K562 (cell line): ENCODE data around the gene ARHGEF12. TPM values are rescaled to one million over a fixed set of nuclear protein-coding genes. Genes with fewer than 3 reads are reported as not detected.

Experiments used
- CTBP1 ChIP-seq: fragments of 450-650 bp; IDR thresholded peaks from 2 replicates; pipeline ENCODE4 v1.6.1; 2016; ENCODE audit warnings: borderline replicate concordance
- FOXP1 ChIP-seq: sonication (generic); formaldehyde crosslinking; IDR thresholded peaks from 2 replicates; pipeline ENCODE4 v1.8.0; 2022; ENCODE audit warnings: mild to moderate bottlenecking, missing genetic modification reagents
- KDM2B ChIP-seq: fragments of 250-450 bp; sonication (Bioruptor Pico); IDR thresholded peaks from 2 replicates; pipeline ENCODE4 v1.8.0; 2021; ENCODE audit warnings: mild to moderate bottlenecking, moderate library complexity
- KDM4B ChIP-seq, 2 experiments: fragments of 450-650 bp in 1 of 2; sonication (generic) in 1 of 2; IDR thresholded peaks; 2 replicates each; pipeline ENCODE4 v1.6.1; 2016 to 2017; ENCODE audit warnings: borderline replicate concordance in 2 of 2, antibody characterized with exemption in 1 of 2, low read depth in 1 of 2, mild to moderate bottlenecking in 1 of 2
- KLF6 ChIP-seq: fragments of 250-450 bp; sonication (Bioruptor Pico); IDR thresholded peaks from 2 replicates; pipeline ENCODE4 v1.4.0; 2020; ENCODE audit warnings: mild to moderate bottlenecking, moderate library complexity, borderline replicate concordance
- LCOR ChIP-seq: sonication (generic); formaldehyde crosslinking; IDR thresholded peaks from 2 replicates; pipeline ENCODE4 v1.8.0; 2022; ENCODE audit warnings: mild to moderate bottlenecking, missing genetic modification reagents
- MTA1 ChIP-seq: fragments of 450-650 bp; IDR thresholded peaks from 2 replicates; pipeline ENCODE4 v1.6.1; 2017; ENCODE audit warnings: borderline replicate concordance
- MXI1 ChIP-seq: IDR thresholded peaks from 2 replicates; pipeline ENCODE4 v1.6.1; 2011; ENCODE audit warnings: low read depth, mild to moderate bottlenecking, improper control_type of control experiment, low read length
- NR2C2 ChIP-seq, 2 experiments: fragments of 200-800 bp in 1 of 2; sonication (Bioruptor generic) in 1 of 2; sonication (generic) in 1 of 2; formaldehyde crosslinking in 1 of 2; IDR thresholded peaks; 2 replicates each; pipeline versions ENCODE4 v1.6.1 to v1.8.0; 2016 to 2022; ENCODE audit warnings: mild to moderate bottlenecking in 1 of 2, missing compliant biosample characterization in 1 of 2, missing genetic modification characterization in 1 of 2, missing genetic modification reagents in 1 of 2
- PCBP2 ChIP-seq: fragments of 200-400 bp; formaldehyde crosslinking; IDR thresholded peaks from 2 replicates; pipeline ENCODE4 v1.6.1; 2018; ENCODE audit warnings: low read length, low read depth, mild to moderate bottlenecking, moderate library complexity; ENCODE audit not compliant: poor library complexity, severe bottlenecking
- SLC30A9 ChIP-seq: fragments of 250-450 bp; sonication (Bioruptor Pico); IDR thresholded peaks from 2 replicates; pipeline ENCODE4 v1.8.0; 2022; ENCODE audit warnings: mild to moderate bottlenecking, moderate library complexity
- SMAD3 ChIP-seq: fragments of 450-650 bp; formaldehyde crosslinking; conservative IDR thresholded peaks from 2 replicates; pipeline ENCODE4 v1.4.0; 2020; ENCODE audit warnings: mild to moderate bottlenecking
- TAL1 ChIP-seq: fragments of 450-650 bp; IDR thresholded peaks from 2 replicates; pipeline ENCODE4 v1.6.1; 2016; ENCODE audit warnings: mild to moderate bottlenecking
- TCF7 ChIP-seq: sonication (generic); IDR thresholded peaks from 2 replicates; pipeline ENCODE4 v1.6.1; 2016; ENCODE audit warnings: antibody characterized with exemption, borderline replicate concordance
- TCFL5 ChIP-seq: fragments of 250-450 bp; sonication (Bioruptor Pico); conservative IDR thresholded peaks from 2 replicates; pipeline ENCODE4 v1.6.1; 2021; ENCODE audit warnings: mild to moderate bottlenecking, moderate library complexity, matching md5 sums
- U2AF2 ChIP-seq: fragments of 200-400 bp; formaldehyde crosslinking; optimal IDR thresholded peaks from 2 replicates; pipeline ENCODE3; 2017; ENCODE audit warnings: low read depth, mild to moderate bottlenecking, low read length
- ZNF174 ChIP-seq: fragments of 250-450 bp; sonication (Bioruptor Pico); IDR thresholded peaks from 2 replicates; pipeline ENCODE4 v1.4.0; 2020; ENCODE audit warnings: mild to moderate bottlenecking
- ZNF175 ChIP-seq: fragments of 200-800 bp; sonication (Bioruptor generic); IDR thresholded peaks from 2 replicates; pipeline ENCODE4 v1.6.1; 2016; ENCODE audit warnings: low read depth, mild to moderate bottlenecking, missing genetic modification characterization, missing compliant biosample characterization
- ZNF184 ChIP-seq: sonication (generic); formaldehyde crosslinking; IDR thresholded peaks from 2 replicates; pipeline ENCODE4 v1.5.0; 2020; ENCODE audit warnings: missing genetic modification reagents
- ZNF239 ChIP-seq: fragments of 250-450 bp; sonication (Bioruptor Pico); IDR thresholded peaks from 2 replicates; pipeline ENCODE4 v1.4.0; 2020; ENCODE audit warnings: mild to moderate bottlenecking
- ZNF436 ChIP-seq: fragments of 250-450, 450-650 bp; sonication (Bioruptor Pico); formaldehyde crosslinking; IDR thresholded peaks from 2 replicates; pipeline ENCODE4 v1.7.0; 2020; ENCODE audit warnings: mild to moderate bottlenecking
- ZNF551 ChIP-seq: fragments of 250-450 bp; sonication (Bioruptor Pico); IDR thresholded peaks from 2 replicates; pipeline ENCODE4 v1.5.0; 2021; ENCODE audit warnings: mild to moderate bottlenecking, moderate library complexity
- ZNF696 ChIP-seq: fragments of 250-450 bp; sonication (Bioruptor Pico); conservative IDR thresholded peaks from 2 replicates; pipeline ENCODE4 v1.4.0; 2020; ENCODE audit warnings: mild to moderate bottlenecking, moderate library complexity
- ZZZ3 ChIP-seq: fragments of 450-650 bp; IDR thresholded peaks from 2 replicates; pipeline ENCODE4 v1.6.1; 2016; ENCODE audit warnings: antibody characterized with exemption, mild to moderate bottlenecking, moderate library complexity
- polyA plus RNA-seq, 8 experiments: library from polyadenylated mRNA; depleted of rRNA in 4 of 8; stranded (reverse) in 5 of 8; unstranded in 3 of 8; fragments of >200 nt; fragmentation: Nextera tagmentation in 2 of 8; fragmentation: Illumina TruSeq in 1 of 8; extraction: Ambion mirVana in 2 of 8; extraction: Trizol in 1 of 8; gene quantifications; 2 replicates each; pipeline versions ENCODE4 v1.2.1 to v1.2.3, GENCODE V29; 2011 to 2014; ENCODE audit warnings: inconsistent platforms in 1 of 8, missing spikeins in 1 of 8
- total RNA-seq, 7 experiments: library from RNA; depleted of rRNA in 6 of 7; stranded (reverse); fragments of >200 nt in 6 of 7; fragmentation: Illumina TruSeq in 2 of 7; extraction: Trizol in 2 of 7; gene quantifications; 2 replicates each; pipeline versions ENCODE4 v1.2.1 to v1.2.3, GENCODE V29; 2011 to 2021; ENCODE audit warnings: low replicate concordance in 1 of 7
- TF ChIP-seq, protein P1 (sequence below): fragments of 450-650 bp; IDR thresholded peaks from 2 replicates; pipeline ENCODE4 v1.7.0; 2016; ENCODE audit warnings: borderline replicate concordance
- TF ChIP-seq, protein P2 (sequence below): IDR thresholded peaks from 2 replicates; pipeline ENCODE4 v1.6.1; 2011; ENCODE audit not compliant: insufficient read length; ENCODE audit errors: extremely low read depth
- TF ChIP-seq, protein P3 (sequence below): sonication (generic); formaldehyde crosslinking; IDR thresholded peaks from 2 replicates; pipeline ENCODE4 v1.8.0; 2022; ENCODE audit warnings: mild to moderate bottlenecking, low read depth, missing genetic modification reagents

Gene ARHGEF12
- total and polyA plus RNA-seq, 9 of the 15 experiments (the other 6 are each of a cell fraction or from before 2014, with no cell fraction given) = 3.5 to 51.7 (median 29.5) TPM

DNA sequence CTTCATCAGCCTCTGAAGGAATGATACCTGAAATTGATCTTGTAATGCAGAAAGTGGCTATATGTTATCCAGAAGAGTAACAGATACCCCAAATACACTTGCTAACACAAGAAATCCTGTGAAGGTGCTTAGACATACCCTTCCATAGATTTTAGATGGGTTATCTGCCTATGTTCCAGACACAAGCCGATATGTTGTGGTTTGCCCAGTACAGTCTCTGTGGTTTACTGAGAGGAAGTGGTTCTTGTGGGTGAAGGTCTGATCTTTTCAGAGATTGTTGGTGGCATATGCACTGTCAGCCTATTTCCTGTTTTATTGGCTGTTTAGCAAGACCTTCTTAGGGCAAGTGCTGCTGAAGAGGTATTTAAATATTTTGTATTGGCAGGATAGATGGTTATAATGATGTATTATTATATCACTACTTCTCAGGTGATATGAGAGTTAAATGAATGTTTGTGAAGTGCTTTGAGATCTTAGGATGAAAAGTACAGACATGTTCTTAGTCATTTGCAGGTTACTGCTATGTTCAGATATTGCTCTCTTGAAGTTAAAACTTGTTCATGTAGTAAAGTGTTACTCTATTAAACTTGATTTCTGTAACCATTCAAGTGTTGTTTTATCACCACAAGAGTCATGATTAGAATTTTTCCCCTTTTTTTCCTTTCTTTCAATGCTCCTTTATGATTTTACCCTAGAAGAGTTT, 8.2 kb downstream of the ARHGEF12 start (continued):
- TF ChIP-seq, protein P1, sequence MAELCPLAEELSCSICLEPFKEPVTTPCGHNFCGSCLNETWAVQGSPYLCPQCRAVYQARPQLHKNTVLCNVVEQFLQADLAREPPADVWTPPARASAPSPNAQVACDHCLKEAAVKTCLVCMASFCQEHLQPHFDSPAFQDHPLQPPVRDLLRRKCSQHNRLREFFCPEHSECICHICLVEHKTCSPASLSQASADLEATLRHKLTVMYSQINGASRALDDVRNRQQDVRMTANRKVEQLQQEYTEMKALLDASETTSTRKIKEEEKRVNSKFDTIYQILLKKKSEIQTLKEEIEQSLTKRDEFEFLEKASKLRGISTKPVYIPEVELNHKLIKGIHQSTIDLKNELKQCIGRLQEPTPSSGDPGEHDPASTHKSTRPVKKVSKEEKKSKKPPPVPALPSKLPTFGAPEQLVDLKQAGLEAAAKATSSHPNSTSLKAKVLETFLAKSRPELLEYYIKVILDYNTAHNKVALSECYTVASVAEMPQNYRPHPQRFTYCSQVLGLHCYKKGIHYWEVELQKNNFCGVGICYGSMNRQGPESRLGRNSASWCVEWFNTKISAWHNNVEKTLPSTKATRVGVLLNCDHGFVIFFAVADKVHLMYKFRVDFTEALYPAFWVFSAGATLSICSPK = no peak
- TF ChIP-seq ZNF696 (CRISPR knock-in tag) = no peak
- TF ChIP-seq ZNF175 (CRISPR knock-in tag) = no peak
- no peak for TF ChIP-seq KDM4B (IDR thresholded peaks at IDR 0.05; ENCODE audit: borderline replicate concordance in 2 of 2, low read depth in 1 of 2)
- TF ChIP-seq PCBP2 = no peak
- TF ChIP-seq, protein P2, sequence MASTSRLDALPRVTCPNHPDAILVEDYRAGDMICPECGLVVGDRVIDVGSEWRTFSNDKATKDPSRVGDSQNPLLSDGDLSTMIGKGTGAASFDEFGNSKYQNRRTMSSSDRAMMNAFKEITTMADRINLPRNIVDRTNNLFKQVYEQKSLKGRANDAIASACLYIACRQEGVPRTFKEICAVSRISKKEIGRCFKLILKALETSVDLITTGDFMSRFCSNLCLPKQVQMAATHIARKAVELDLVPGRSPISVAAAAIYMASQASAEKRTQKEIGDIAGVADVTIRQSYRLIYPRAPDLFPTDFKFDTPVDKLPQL = no peak
- TF ChIP-seq MXI1 = no peak
- no peak for TF ChIP-seq ZZZ3
- no peak for TF ChIP-seq TCF7
- TF ChIP-seq MTA1 = peak; percentile 83
- TF ChIP-seq ZNF239 = no peak
- TF ChIP-seq, protein P3, sequence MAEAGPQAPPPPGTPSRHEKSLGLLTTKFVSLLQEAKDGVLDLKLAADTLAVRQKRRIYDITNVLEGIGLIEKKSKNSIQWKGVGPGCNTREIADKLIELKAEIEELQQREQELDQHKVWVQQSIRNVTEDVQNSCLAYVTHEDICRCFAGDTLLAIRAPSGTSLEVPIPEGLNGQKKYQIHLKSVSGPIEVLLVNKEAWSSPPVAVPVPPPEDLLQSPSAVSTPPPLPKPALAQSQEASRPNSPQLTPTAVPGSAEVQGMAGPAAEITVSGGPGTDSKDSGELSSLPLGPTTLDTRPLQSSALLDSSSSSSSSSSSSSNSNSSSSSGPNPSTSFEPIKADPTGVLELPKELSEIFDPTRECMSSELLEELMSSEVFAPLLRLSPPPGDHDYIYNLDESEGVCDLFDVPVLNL (CRISPR knock-in tag) = no peak
- no peak for TF ChIP-seq KDM2B (CRISPR knock-in tag)
- TF ChIP-seq LCOR (CRISPR knock-in tag) = peak; percentile 68; the same call in 1 of the 2 replicates
- no peak for TF ChIP-seq ZNF551
- TF ChIP-seq SLC30A9 = no peak
- TF ChIP-seq KLF6 (CRISPR knock-in tag) = no peak
- peak; percentile 46 for TF ChIP-seq TAL1
- no peak for TF ChIP-seq SMAD3 (CRISPR knock-in tag)
- no peak for TF ChIP-seq FOXP1 (CRISPR knock-in tag)
- TF ChIP-seq CTBP1 = peak; percentile 69
- no peak for TF ChIP-seq TCFL5 (CRISPR knock-in tag)
- TF ChIP-seq U2AF2 = no peak
- TF ChIP-seq NR2C2 (CRISPR knock-in tag; IDR thresholded peaks at IDR 0.05) = no peak
- peak; percentile 37; the same call in 1 of the 2 replicates for TF ChIP-seq NR2C2 (tag; IDR thresholded peaks at IDR 0.05)
- no peak for TF ChIP-seq ZNF436
- TF ChIP-seq ZNF174 = no peak
- TF ChIP-seq ZNF184 (CRISPR knock-in tag) = no peak
